Heart left ventricle (tissue), 16 donors: ENCODE results near the gene DCST1. TPM values are rescaled to one million over a fixed set of nuclear protein-coding genes. Genes with fewer than 3 reads are reported as not detected.

Experiments
- ATAC-seq, 4 donors: fragments of 200-7000 bp; cut with Tn5 transposase; one replicate each; pipeline ENCODE4 v1.9.1; 2020 to 2022; ENCODE audit warnings: moderate library complexity in 4 of 4, mild to moderate bottlenecking in 3 of 4, moderate number of reproducible peaks in 1 of 4
- DNase-seq, 5 donors: peaks; one replicate each; pipeline ENCODE4 v3.0.0-alpha.2; 2020
- H3K27ac ChIP-seq, 12 donors: fragments of 200-600 bp; sonication (generic) in 4 of 12; one replicate each; pipeline versions ENCODE4 v1.5.0 to v1.8.0; 2016 to 2022; ENCODE audit warnings: mild to moderate bottlenecking in 2 of 12
- H3K27me3 ChIP-seq, 9 donors: fragments of 200-600 bp; sonication (generic) in 2 of 9; one replicate each; pipeline versions ENCODE4 v1.5.1 to v1.8.0; 2016 to 2022; ENCODE audit warnings: mild to moderate bottlenecking in 3 of 9
- H3K36me3 ChIP-seq, 9 donors: fragments of 200-600 bp; sonication (generic) in 2 of 9; one replicate each; pipeline versions ENCODE4 v1.5.0 to v1.8.0; 2018 to 2022; ENCODE audit warnings: mild to moderate bottlenecking in 2 of 9
- H3K4me1 ChIP-seq, 12 donors: fragments of 200-600 bp; sonication (generic) in 4 of 12; one replicate each; pipeline versions ENCODE4 v1.5.0 to v1.8.0; 2016 to 2022; ENCODE audit warnings: mild to moderate bottlenecking in 3 of 12
- H3K4me3 ChIP-seq, 12 donors: fragments of 200-600 bp; sonication (generic) in 4 of 12; one replicate each; pipeline versions ENCODE4 v1.5.0 to v1.8.0; 2017 to 2022; ENCODE audit warnings: mild to moderate bottlenecking in 9 of 12, moderate library complexity in 4 of 12
- H3K9me3 ChIP-seq, 12 donors: fragments of 200-600 bp; sonication (generic) in 4 of 12; one replicate each; pipeline versions ENCODE4 v1.5.0 to v1.8.0; 2016 to 2022; ENCODE audit warnings: mild to moderate bottlenecking in 1 of 12
- CTCF ChIP-seq, 12 donors: fragments of 200-600 bp; sonication (generic) in 4 of 12; IDR thresholded peaks; one replicate each; pipeline versions ENCODE4 v1.5.0 to v1.8.0; 2018 to 2022; ENCODE audit warnings: antibody characterized with exemption in 12 of 12, mild to moderate bottlenecking in 5 of 12
- POLR2A ChIP-seq, 2 donors: fragments of 450-650 bp; IDR thresholded peaks; one replicate each; pipeline ENCODE4 v1.6.1; 2017; ENCODE audit warnings: antibody characterized with exemption in 2 of 2, mild to moderate bottlenecking in 2 of 2, moderate library complexity in 2 of 2
- WGBS, 4 donors: extraction: QIAGEN DNeasy Blood & Tissue Kit in 2 of 4; methylation state at CpG; one replicate each; pipeline versions ENCODE4 v1.1.5 to v1.1.7; 2013 to 2018; 5-methylcytosine and 5-hydroxymethylcytosine counted together
- intact Hi-C, 10 donors: fragments of 100-400 bp; cut with DNase I; formaldehyde crosslinking; loops; one replicate each; pipeline versions ENCODE4 v1.11.1 to v1.14.2; 2022
- polyA plus RNA-seq, 2 donors: library from polyadenylated mRNA; stranded (reverse); fragments of 200-250 nt; gene quantifications; one replicate each; pipeline ENCODE4 v1.2.3, GENCODE V29; 2013
- total RNA-seq, 9 donors: library from RNA; depleted of rRNA in 2 of 9; stranded (reverse); fragments of >200 nt in 2 of 9; fragmentation: NEBNext Ultra II Directional in 3 of 9; extraction: Animal tissue kit (Norgen Biotek cat#: 25700) in 3 of 9; gene quantifications; one replicate each; pipeline versions ENCODE4 v1.1.0 to v1.2.4, GENCODE V29; 2016 to 2023
- donor health status: ischemic (EF 13 %, LVEDD 7.1; RV severe dilation, severe dysfunction).
- donor health status: healthy with polysubstance abuse.
- donor health status: DM: no; HTN: yes; CAD: no.
- donor health status: DM: no; HTN: no; CAD: no.
- donor health status: ischemic (EF 25% LVEDD 6.9; RV normal size, moderate dysfunction).
- donor health status: ischemic (EF 25% LVEDD 5.7; RV mildly dilated, moderate dysfunction).
- donor health status: healthy.
- donor health status: DM: yes; HTN: yes; CAD: no.
- donor health status: ischemic (EF 35%, LVEDD 5.7; RV mildly dilated, moderate dysfunction).
- donor health status: nonischemic (EF 11% LVEDD 7.7; RV severe dilation, severe dysfunction).
- donor health status: DM: yes; HTN: yes; CAD: no.
- donor health status: PGD.
- donor health status: ischemic (EF 29% LVEDD 5.4; RV normal size, mild dysfunction).
- donor health status: nonischemic (EF 23%, LVEDD 6.1; RV moderate dilation, normal function).

Gene DCST1
- total and polyA plus RNA-seq, 11 donors: not detected

- peak overlapping the region; percentile 19 to 99 (median 86) for H3K4me3 ChIP-seq
- intact Hi-C loops: loop anchor here in 6 of 10 donors (5.0 to 10.0 kb wide), 5 partner anchors 35 to 98 kb away; partner anchors contain the start of genes ZBTB7B (in 4 of the 6), CKS1B (in 1 of the 6), PBXIP1 (in 1 of the 6) and PYGO2 (in 1 of the 6)
- H3K36me3 ChIP-seq: peaks cover 0 to 45% (median 42%) of the 10 kb centered on the region in 9 donors
- WGBS, 4 donors: 43 to 56% (median 53%) methylated on average over 12 of the region's 12 CpGs
- H3K27me3 ChIP-seq: no peaks in the 10 kb centered on the region
- H3K9me3 ChIP-seq: no peaks in the 10 kb centered on the region
- ATAC-seq: peak; percentile 28 to 80 (median 54)
- peak; percentile 74 to 85 (median 82) for DNase-seq
- H3K4me1 ChIP-seq: peaks cover 0 to 48% (median 23%) of the 10 kb centered on the region in 12 donors
- TF ChIP-seq CTCF (IDR thresholded peaks at IDR 0.05): peak in 3 of 12 donors; percentile 15 to 30 (median 20)
- TF ChIP-seq POLR2A (IDR thresholded peaks at IDR 0.05): no peak
- peak overlapping the region; percentile 86 to 99 (median 93) for H3K27ac ChIP-seq
Observed at GRCh38 chr1:155052439-155053395, 19.1 kb downstream of the DCST1 start.

GRCh38 chr1:155053531-155054105, 20.0 kb downstream of the DCST1 start:
- peak overlapping the region in 8 of 12 donors; percentile 15 to 97 (median 84) for H3K4me3 ChIP-seq

GRCh38 chr1:155057104-155057503, 23.5 kb downstream of the DCST1 start:
- intact Hi-C loops: loop anchor here in 2 of 10 donors (5.0 to 10.0 kb wide), 2 partner anchors 90 to 102 kb away; partner anchors contain the start of gene PBXIP1 (in 1 of the 2)
- no peaks in the 10 kb centered on the region for H3K27me3 ChIP-seq
- no peaks in the 10 kb centered on the region for H3K9me3 ChIP-seq
- H3K27ac ChIP-seq: no peak overlapping the region
- H3K4me1 ChIP-seq: peaks cover 0 to 42% (median 21%) of the 10 kb centered on the region in 12 donors
- WGBS, 4 donors: 94 to 100% (median 98%) methylated on average over 1 to 8 of the region's 8 CpGs
- no peak overlapping the region for H3K4me3 ChIP-seq
- TF ChIP-seq POLR2A (IDR thresholded peaks at IDR 0.05) (no peak), CTCF (IDR thresholded peaks at IDR 0.05) (no peak)
- ATAC-seq (no peak), DNase-seq (no peak)
- H3K36me3 ChIP-seq: peaks cover 0 to 87% (median 74%) of the 10 kb centered on the region in 9 donors

More at GRCh38 chr1:155053531-155054105, 20.0 kb downstream of the DCST1 start:
- intact Hi-C loops: loop anchor here in 6 of 10 donors (5.0 to 10.0 kb wide), 5 partner anchors 36 to 99 kb away; partner anchors contain the start of genes ZBTB7B (in 4 of the 6), CKS1B (in 1 of the 6), PBXIP1 (in 1 of the 6) and PYGO2 (in 1 of the 6)
- peak overlapping the region; percentile 0 to 98 (median 68) for H3K27ac ChIP-seq
- WGBS, 4 donors: 65 to 78% (median 76%) methylated on average over 7 of the region's 7 CpGs
- peaks cover 0 to 48% (median 23%) of the 10 kb centered on the region in 12 donors for H3K4me1 ChIP-seq
- ATAC-seq (no peak), DNase-seq (no peak)
- no peaks in the 10 kb centered on the region for H3K9me3 ChIP-seq
- peaks cover 0 to 54% (median 51%) of the 10 kb centered on the region in 9 donors for H3K36me3 ChIP-seq
- no peaks in the 10 kb centered on the region for H3K27me3 ChIP-seq
- TF ChIP-seq CTCF (IDR thresholded peaks at IDR 0.05) (no peak), POLR2A (IDR thresholded peaks at IDR 0.05) (no peak)
